ACHN (cell line): Measurements from ENCODE around the gene ZNF823.
A peak's percentile ranks its signal among the peaks of the same experiment; 100 is the strongest.

ENCODE experiments used
- DNase-seq: peaks from one replicate; pipeline ENCODE4 v3.0.0-alpha.2; 2015
- in situ Hi-C: cut with HindIII; loops from 2 replicates; pipeline ENCODE4 v1.10.0; 2017; ENCODE audit warnings: low sequenced_read_pairs, low pct_ligation_motif_present, low pct_unique_long_range_greater_than_20kb

Gene ZNF823

DNA sequence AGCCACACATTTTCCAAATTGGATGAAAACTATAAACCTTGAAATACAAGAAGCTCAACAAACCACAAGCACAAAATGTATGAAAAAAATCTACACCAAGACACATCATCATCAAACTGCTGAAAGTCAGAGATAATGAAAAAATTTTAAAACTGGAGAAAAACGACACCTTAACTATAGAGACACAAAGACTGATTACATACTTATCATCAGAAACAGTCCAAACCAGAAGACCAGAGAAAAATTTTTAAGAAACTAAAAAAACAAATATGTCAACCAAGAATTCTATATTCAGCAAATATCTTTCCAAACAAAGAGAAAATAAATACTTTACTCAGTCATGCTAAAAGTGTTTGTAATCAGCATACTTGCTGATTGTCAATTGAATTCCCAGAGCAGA is 8.5 kb upstream of the ZNF823 start:
- no peak for DNase-seq
- in situ Hi-C loops = no loop called here

DNA sequence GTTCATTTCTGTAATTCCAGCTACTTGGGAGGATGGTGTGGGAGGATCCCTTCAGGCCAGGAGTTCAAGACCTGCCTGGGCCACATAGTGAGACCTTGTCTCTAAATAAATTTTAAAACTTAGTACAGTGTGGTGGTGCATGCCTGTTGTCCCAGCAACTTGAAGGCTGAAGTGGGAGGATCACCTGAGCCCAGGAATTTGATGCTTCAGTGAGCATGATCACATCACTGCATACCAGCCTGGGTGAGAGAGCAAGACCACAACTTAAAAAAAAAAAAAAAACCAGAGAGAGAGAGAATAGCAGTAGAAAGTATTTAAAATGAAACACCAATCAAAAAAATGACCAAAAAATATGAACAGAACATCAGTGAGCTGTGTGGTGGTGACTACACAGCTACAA is 7.1 kb upstream of the ZNF823 start:
- in situ Hi-C loops = no loop called here
- DNase-seq = no peak

DNA sequence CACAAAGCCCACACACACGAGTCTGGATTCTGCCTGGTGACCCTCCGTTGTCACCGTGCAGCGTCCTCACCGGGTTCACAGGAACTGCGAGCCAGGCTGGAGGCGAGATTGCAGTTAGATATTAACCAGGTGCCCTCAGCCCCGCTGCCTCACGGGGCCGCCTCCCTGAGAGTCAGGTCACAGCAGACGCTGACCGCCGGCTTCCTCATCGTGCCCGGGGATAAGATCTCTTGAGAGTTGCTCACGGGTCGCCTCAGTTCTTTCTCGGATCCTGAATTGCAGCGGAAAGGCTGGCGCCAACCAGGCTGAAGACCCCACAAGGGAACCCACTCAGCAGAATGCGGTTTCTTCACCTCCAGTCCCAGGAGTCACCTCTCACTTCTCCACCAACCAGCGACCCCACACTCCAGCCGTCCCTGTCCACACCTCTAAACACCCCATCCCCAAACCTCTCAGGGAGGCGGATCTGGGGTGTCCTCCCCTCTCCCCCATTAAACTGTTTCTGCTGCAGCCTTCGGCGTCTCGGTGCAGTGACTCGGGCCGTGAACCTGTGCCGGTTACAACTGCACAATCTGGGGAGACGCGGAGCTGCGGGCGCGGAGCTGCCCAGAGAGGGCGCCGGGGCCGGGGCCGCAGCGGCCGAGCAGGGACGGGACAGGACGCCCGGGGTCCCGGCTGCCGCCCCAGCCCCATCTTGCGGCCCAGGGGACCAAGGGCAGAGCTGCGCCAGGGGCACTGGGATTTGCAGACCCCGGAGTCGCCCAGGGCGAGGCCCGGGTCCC is 591 bp downstream of the ZNF823 start:
- peak; percentile 67 for DNase-seq
- in situ Hi-C loops = no loop called here

DNA sequence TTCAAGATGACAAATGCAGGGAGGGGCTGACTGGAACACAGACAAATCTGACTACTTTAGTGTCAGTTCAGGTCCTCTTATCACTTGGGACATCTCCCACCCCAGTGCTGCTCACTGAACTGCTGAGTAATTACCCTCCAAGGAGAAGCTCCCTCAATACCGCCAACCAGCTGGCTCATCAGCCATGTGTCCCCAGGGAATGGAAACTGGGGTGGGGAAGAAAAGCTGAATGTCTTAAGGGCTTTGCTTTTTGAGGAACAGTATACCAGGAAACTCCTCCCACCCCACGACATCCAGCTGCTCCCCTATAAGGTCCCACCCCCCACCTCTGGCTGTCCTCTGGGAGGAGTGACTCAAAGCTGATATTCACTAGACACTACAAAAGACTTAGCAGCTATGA is 2.0 kb downstream of the ZNF823 start:
- in situ Hi-C loops = no loop called here
- DNase-seq = no peak

DNA sequence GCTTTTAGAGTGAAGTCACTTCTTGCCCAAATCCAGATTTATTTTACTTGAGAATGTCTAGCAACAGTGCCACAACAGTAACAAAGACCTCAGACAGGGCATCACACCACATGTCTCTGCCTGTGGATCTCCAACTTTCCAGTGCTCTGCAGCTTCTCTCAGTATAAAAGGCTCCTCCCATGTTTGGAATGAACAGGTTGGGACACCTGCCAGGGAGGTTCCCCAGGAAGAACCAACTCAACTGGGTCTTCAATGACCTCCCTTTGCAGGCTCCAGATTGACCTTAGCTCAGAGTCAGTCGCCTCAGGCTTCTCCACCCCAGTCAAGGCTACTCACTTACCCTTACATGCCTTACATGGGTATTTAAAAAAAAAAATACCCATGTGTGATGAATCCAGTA is 3.4 kb downstream of the ZNF823 start:
- no peak for DNase-seq
- in situ Hi-C loops = no loop called here

DNA sequence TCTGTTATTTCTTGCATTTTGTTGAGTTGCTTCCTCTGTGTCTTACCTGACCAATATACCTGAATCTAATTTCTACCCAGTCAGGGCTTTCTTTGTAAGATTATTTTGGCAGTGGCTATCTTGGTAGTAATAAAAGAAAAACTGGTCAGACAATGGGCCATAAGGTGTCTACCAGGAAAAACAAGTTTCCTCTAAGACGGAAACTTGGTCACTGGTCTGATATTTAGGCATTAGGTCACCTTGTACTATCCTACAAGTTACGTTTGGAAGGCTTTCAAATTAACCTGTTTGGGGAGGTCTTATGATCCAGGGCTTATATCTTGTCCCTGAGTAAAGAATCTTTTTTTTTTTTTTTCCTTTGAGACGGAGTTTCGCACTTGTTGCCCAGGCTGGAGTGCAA is 9.2 kb downstream of the ZNF823 start:
- DNase-seq = no peak
- in situ Hi-C loops = no loop called here

DNA sequence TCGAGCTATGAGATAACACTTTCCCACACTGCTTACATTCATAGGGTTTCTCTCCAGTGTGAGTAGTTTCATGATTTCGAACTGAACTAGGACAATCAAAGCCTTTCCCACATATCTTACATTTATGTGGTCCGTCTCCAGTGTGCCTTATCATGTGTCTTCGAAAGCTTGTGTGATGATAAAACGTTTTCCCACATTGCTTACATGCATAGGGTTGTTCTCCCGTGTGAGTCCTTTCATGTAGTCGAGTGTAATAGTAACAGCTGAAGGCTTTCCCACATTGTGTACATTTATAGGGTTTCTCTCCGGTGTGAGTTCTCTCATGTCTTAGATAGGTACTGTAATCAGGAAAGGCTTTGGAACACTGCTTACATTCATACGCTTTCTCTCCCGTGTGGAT is 16.3 kb downstream of the ZNF823 start:
- DNase-seq = no peak
- in situ Hi-C loops = no loop called here

DNA sequence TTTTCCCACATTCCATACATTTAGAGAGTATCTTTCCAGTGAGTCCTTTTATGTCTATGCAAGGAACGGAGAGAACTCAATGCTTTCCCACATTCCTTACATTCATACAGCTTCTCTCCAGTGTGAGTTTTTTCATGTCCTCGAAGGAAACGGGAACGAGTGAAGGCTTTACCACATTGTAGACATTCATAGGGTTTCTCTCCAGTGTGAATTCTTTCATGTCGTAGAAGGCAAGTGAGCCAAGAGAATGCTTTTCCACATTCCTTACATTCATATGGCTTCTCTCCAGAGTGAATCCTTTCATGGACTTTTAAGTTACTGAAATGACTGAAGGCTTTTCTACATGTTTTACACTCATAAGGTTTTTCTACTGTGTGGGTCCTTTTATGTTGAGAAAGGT is 17.1 kb downstream of the ZNF823 start:
- no peak for DNase-seq
- in situ Hi-C loops = no loop called here

DNA sequence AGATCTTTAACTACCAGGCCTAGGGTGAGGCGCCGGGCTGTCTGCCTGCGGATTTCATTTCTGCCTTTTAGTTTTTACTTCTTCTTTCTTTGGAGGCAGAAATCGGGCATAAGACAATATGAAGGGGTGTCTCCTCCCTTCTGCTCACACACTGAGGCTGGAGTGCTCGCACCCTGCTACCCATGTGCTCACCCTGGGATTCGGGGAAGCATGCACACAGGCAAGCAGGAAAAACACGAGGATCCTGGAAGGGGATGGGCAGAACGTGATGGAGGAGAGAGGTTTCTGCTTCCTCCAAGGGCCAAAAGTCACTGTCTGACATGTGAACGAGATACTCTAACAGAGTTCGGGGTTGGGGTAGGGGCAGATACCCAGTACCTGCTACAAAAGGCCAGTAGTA is 28.4 kb downstream of the ZNF823 start:
- in situ Hi-C loops = no loop called here
- no peak for DNase-seq

DNA sequence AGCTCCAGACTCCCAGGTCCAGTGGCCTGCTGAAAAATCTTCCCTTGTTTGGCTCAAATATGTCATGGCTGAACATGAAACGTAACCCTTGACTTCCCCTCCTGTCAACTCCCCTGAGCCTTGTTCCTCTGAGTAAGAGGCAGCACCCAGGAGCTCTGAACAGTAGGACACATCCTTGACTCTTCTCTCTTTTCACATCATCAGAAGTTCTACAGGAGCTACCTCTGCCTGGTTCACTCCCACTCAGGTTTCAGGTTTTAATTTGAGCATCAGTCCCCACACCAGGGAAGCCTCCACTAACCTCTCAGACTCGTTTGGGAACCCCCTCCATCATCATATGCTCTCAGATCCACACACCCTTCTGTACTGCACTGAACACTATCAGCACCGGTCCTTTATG is 30.3 kb downstream of the ZNF823 start:
- in situ Hi-C loops = no loop called here
- no peak for DNase-seq

DNA sequence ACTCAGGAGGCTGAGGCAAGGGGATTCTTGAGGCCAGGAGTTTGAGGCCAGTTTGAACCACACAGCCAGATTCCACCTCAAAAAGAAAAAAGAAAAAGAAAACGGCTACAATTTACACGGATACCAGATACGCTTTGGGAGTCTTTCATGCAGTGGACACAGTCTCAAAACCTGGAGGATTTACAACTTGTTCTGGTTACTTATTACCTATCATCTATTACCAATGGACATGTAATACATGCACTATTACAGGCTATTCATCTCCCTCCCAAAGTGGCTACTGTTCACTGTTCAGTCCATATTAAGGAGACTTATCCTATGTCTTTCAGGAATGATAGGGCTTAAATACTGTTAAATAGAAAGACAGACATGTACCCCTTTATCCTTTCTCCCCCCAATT is 33.3 kb downstream of the ZNF823 start:
- DNase-seq = no peak
- in situ Hi-C loops = no loop called here

DNA sequence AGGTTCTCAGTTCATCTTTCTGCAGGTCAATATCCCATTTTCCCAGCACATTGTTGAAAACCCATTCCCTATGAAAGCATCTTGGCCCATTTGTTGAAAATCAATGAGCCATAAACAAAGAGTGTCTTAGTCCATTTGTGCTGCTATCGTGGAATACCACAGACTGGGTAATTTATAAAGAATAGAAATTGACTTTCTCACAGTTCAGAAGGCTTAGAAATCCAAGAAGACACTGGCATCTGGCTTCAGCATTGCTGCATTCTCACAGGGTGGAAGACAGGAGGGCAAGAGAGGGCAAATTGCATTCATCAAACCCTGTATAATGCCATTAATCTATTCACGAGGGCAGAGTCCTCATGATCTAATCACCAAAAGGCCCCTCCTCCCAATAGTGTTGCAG is 34.1 kb downstream of the ZNF823 start:
- no peak for DNase-seq
- in situ Hi-C loops = no loop called here

DNA sequence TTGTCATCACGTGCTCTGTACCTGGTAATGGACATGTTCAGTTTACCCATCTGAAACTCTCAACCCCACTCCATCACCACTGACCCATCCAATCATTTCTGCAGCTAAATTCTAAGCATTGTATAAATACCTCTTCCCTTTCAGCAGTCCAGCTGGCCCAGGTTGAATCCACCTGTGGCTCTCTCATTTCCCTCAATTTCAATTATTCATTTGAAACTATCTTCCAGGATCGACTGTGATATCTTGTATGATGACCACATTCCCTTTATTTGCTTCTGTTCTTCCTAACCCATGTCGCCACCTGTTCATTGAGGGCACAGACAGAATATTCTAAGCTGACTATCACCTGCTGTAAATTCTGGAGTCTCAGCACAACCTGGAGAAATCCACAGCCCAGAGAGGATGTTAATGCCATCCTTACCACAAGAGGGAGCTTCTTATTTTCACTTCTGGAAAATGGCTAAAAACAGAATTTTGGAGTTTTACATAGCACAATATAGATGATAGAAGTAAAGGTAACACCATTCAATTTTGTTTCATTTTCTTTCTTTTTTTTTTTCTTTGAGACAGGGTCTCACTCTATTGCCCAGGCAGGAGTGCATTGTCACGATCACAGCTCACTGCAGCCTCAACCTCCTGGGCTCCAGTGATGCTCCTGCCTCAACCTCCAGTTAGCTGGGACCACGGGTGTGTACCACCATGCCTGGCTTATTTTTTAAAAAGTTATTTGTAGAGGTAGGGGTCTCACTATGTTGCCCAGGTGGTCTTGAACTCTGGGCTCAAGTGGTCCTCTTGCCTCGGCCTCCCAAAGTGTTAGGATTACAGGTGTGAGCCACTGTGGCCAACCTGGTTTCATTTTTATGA is 38.6 kb downstream of the ZNF823 start:
- peak; percentile 16 for DNase-seq
- in situ Hi-C loops = no loop called here

DNA sequence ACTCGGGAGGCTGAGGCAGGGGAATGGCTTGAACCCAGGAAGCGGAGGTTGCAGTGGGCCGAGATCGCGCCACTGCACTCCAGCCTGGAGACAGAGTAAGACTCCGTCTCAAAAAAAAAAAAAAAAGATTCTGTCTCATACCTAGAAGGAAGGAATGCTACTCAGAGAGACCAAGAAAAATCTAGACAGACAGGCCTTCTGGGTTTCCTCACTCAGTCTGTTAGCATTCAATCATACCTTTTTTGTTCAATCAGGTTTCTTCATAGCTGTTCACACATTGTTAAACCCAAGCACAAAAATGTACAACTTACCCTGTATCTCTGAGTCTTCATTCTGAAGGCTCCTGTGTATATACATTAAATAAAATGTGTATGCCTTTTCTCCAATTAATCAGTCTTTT is 40.5 kb downstream of the ZNF823 start:
- in situ Hi-C loops = no loop called here
- DNase-seq = no peak

DNA sequence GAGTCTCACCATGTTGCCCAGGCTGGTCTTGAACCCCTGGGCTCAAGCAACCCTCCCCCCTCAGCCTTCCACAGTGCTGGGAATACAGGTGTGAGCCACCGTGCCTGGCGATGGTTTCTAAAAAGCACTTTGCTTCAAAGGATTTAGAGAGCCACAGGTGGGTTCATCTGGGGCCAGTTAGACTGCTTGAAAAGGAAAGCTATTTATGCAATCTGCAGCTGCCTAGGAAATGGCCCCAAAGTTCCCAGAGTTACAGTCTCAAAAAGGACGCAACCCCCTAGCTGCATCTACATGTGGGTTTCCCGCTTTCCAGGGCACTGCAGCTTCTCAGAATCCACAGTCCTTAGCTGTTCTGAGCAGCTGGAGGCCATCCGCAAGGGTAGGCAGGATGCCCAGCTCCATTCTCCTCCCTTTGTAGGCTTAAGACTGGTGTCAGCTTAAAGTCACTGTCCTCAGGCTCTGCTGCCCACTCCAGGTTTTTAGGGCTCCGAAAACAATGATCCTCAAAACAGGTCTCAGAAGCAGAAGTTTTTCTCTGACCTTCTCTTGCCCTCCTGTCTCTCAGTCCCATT is 41.4 kb downstream of the ZNF823 start:
- in situ Hi-C loops = no loop called here
- DNase-seq = no peak

DNA sequence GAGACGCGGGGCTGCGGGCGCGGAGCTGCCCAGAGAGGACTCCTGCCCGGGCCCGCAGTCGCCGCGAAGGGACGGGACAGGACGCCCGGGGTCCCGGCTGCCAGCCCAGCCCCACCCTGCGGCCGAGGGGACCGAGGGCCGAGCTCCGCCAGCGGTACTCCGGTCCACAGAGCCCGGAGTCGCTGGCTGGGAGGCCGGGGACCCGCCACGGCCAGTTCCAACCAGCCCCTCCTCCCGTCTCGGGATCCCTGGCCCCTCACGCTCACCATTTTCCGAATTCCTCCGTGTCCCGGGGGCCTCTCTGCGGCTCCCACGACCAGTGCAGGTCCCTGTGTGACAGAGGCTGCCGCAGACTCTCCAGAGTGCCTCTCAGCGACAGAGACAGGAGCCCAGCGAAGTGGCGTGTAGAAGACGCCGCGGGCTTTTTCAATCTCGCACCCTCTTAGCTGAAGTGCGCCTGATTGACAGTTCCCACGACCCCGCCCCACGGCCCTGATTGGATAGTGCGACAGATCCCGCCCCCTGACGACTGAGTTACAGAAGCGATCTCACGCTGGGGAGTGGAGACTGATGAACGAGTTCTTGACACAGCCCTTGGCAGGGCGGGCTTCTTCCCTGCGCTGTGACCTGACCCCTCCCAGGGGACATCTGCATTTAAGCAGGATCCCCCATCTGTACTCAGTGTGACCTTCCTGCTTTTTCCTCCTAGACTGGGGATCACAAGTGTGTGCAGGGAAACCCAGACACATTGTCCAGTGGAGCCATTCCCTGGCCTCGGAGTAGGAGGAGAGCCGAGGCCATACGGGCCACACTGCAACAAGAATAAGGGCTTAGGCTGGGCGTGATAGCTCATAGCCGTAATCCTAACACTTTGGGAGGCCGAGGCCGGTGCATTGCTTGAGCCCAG is 44.0 kb downstream of the ZNF823 start:
- in situ Hi-C loops = no loop called here
- no peak for DNase-seq

DNA sequence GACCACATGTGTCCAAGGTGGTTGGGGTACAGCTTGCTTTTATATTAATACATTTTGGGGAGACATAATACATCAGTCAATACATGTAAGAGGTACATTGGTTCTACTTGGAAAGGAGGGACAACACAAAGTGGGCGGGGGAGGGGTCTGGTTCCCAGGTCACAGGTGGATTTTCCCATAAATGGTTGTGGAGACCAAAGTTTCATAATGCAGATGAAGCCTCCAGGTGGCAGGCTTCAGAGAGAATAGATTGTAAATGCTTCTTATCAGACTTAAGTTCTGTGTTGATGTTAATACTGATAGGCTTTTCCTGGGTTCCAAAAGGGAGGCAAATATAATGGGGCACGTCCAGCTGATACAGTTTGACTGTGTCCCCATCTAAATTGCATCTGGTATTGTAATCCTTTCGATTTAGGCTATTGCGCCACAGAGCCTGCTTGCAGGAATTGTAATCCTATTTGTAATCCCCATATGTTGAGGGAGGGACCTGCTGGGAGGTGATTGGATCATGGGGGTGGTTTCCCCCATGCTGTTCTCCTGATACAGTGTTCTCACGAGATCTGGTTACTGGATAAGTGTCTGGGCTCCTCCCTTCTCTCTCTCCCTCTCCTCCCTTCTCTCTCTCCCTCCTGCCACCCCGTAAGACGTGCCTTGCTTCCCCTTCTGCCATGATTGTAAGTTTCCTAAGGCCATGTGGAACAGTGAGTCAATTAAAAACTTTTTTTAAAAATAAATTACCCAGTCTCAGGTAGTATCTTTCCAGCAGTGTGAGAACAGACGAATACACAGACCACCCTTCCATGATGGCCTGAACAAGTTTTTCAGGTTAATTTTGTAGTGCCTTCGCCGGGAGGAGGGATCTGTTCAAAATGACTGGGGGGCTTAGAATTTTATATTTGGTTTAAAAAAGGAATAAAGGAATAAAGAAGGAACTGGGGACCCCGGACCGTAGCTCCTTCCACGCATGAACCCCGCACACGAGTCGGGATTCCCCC is 44.9 kb downstream of the ZNF823 start:
- in situ Hi-C loops = no loop called here
- no peak for DNase-seq
